ENCODE data around the gene TNFRSF1B. TPM values are rescaled to one million over a fixed set of nuclear protein-coding genes. Genes with fewer than 3 reads are reported as not detected.

Gene TNFRSF1B
- total RNA-seq, 1 donor from 2014 or later, result 139 TPM

- intact Hi-C loops (cut with DNase I), result no loop called here
- Histone ChIP-seq H3K36me3 (no peaks in the 10 kb centered on the region), H3K4me3 (no peak overlapping the region), H3K9me3 (no peaks in the 10 kb centered on the region), H3K4me1 (peaks cover 0 to 3% of the 10 kb centered on the region in 2 donors), H3K27me3 (no peaks in the 10 kb centered on the region), H3K27ac (peak overlapping the region; percentile 58 to 62)
- DNase-seq (ENCODE audit: low spot score in 2 of 2), result peak; percentile 80 to 84
- no peak for TF ChIP-seq CTCF (IDR thresholded peaks at IDR 0.05)
Observed at GRCh38 chr1:12173631-12174121, 6.9 kb downstream of the TNFRSF1B start.

- H3K4me1 ChIP-seq, result peaks cover 0 to 3% of the 10 kb centered on the region in 2 donors
- no peaks in the 10 kb centered on the region for H3K9me3 ChIP-seq
- no peak for TF ChIP-seq CTCF (IDR thresholded peaks at IDR 0.05)
- H3K4me3 ChIP-seq, result no peak overlapping the region
- intact Hi-C loops (cut with DNase I), result no loop called here
- no peaks in the 10 kb centered on the region for H3K27me3 ChIP-seq
- no peak for DNase-seq (ENCODE audit: low spot score in 2 of 2)
- peak overlapping the region; percentile 22 to 52 for H3K27ac ChIP-seq
- no peaks in the 10 kb centered on the region for H3K36me3 ChIP-seq
Observed at GRCh38 chr1:12174924-12175810, 8.4 kb downstream of the TNFRSF1B start.

- no peak for DNase-seq (ENCODE audit: low spot score in 2 of 2)
- Histone ChIP-seq H3K36me3 (no peaks in the 10 kb centered on the region), H3K4me1 (peaks cover 0 to 3% of the 10 kb centered on the region in 2 donors), H3K27ac (no peak overlapping the region), H3K9me3 (no peaks in the 10 kb centered on the region), H3K4me3 (no peak overlapping the region), H3K27me3 (no peaks in the 10 kb centered on the region)
- intact Hi-C loops (cut with DNase I), result no loop called here
- no peak for TF ChIP-seq CTCF (IDR thresholded peaks at IDR 0.05)
Observed at GRCh38 chr1:12176298-12177118, 9.7 kb downstream of the TNFRSF1B start.

- H3K4me1 ChIP-seq, result peaks cover 0 to 3% of the 10 kb centered on the region in 2 donors
Observed at GRCh38 chr1:12177156-12177998, 10.6 kb downstream of the TNFRSF1B start.

More at GRCh38 chr1:12177156-12177998, 10.6 kb downstream of the TNFRSF1B start:
- Histone ChIP-seq H3K9me3 (no peaks in the 10 kb centered on the region), H3K36me3 (no peaks in the 10 kb centered on the region), H3K4me3 (no peak overlapping the region), H3K27ac (peak overlapping the region in 1 of 2 donors; percentile 63), H3K27me3 (no peaks in the 10 kb centered on the region)
- intact Hi-C loops (cut with DNase I), result no loop called here
- no peak for DNase-seq (ENCODE audit: low spot score in 2 of 2)
- TF ChIP-seq CTCF (IDR thresholded peaks at IDR 0.05), result no peak

Measured in ascending aorta (tissue), 2 donors.